Fibroblast of lung (primary cell): ENCODE measurements around the gene ULBP2. TPM values are rescaled to one million over a fixed set of nuclear protein-coding genes. Genes with fewer than 3 reads are reported as not detected.
A peak's percentile ranks its signal among the peaks of the same experiment; 100 is the strongest.
"Not testable (repeated sequence)": the region's sequence is repeated elsewhere in the genome, so short reads cannot be mapped to it uniquely, and the experiment has no call there.

ENCODE experiments used
- DNase-seq, 2 donors: peaks; one replicate each; pipeline versions ENCODE4 v3.0.0 to v3.0.0-alpha.2; 2010; ENCODE audit warnings: low read depth in 2 of 2
- H2AFZ ChIP-seq: 2 replicates; pipeline ENCODE4 v1.5.1; 2012; ENCODE audit warnings: low read length, control low read depth, inconsistent platforms
- H3K27ac ChIP-seq: 2 replicates; pipeline ENCODE4 v1.5.1; 2011; ENCODE audit warnings: low read length, control low read depth; ENCODE audit not compliant: insufficient read depth
- H3K27me3 ChIP-seq: 2 replicates; pipeline ENCODE4 v1.5.1; 2011; ENCODE audit warnings: mild to moderate bottlenecking, low read length; ENCODE audit not compliant: control insufficient read depth, insufficient read depth
- H3K36me3 ChIP-seq: 2 replicates; pipeline ENCODE4 v1.5.1; 2011; ENCODE audit warnings: low read length; ENCODE audit not compliant: control insufficient read depth, insufficient read depth
- H3K4me1 ChIP-seq: 2 replicates; pipeline ENCODE4 v1.5.1; 2011; ENCODE audit warnings: low read length; ENCODE audit not compliant: control insufficient read depth, insufficient read depth; ENCODE audit errors: extremely low read depth
- H3K4me2 ChIP-seq: 2 replicates; pipeline ENCODE4 v1.5.1; 2011; ENCODE audit warnings: low read length, control low read depth; ENCODE audit not compliant: insufficient read depth; ENCODE audit errors: extremely low read depth
- H3K4me3 ChIP-seq, 4 experiments: fragments of 200-600 bp in 1 of 4; sonication (generic) in 1 of 4; replicated peaks in 1 of 4; 2 replicates each; pipeline ENCODE4 v1.5.1; 2011 to 2016; ENCODE audit warnings: low read length in 4 of 4, low read depth in 3 of 4, mild to moderate bottlenecking in 3 of 4, control low read depth in 2 of 4, inconsistent platforms in 1 of 4, mixed read lengths in 1 of 4; ENCODE audit not compliant: insufficient read depth in 1 of 4; ENCODE audit errors: control extremely low read depth in 1 of 4
- H3K79me2 ChIP-seq: 2 replicates; pipeline ENCODE4 v1.5.1; 2012; ENCODE audit warnings: mild to moderate bottlenecking, low read length, inconsistent platforms; ENCODE audit not compliant: control insufficient read depth, insufficient read depth
- H3K9ac ChIP-seq: 2 replicates; pipeline ENCODE4 v1.5.1; 2011; ENCODE audit warnings: mild to moderate bottlenecking, low read length, control low read depth; ENCODE audit not compliant: insufficient read depth
- H3K9me3 ChIP-seq: 2 replicates; pipeline ENCODE4 v1.5.1; 2012; ENCODE audit warnings: low read depth, low read length; ENCODE audit not compliant: control insufficient read depth, insufficient read depth
- H4K20me1 ChIP-seq: 2 replicates; pipeline ENCODE4 v1.5.1; 2011; ENCODE audit warnings: low read length; ENCODE audit not compliant: control insufficient read depth, insufficient read depth; ENCODE audit errors: extremely low read depth
- EZH2 ChIP-seq: IDR thresholded peaks from 2 replicates; pipeline ENCODE4 v1.5.1; 2012; ENCODE audit warnings: low read length, control low read depth, mild to moderate bottlenecking; ENCODE audit errors: missing control alignments
- polyA plus RNA-seq, 2 donors: library from polyadenylated mRNA; depleted of rRNA in 1 of 2; stranded (reverse) in 1 of 2; unstranded in 1 of 2; fragments of >200 nt; gene quantifications; 2 replicates each; pipeline ENCODE4 v1.2.1, GENCODE V29; 2011 to 2012; ENCODE audit warnings: missing spikeins in 1 of 2
- total RNA-seq: library from RNA; depleted of rRNA; stranded (reverse); fragments of >200 nt; gene quantifications from 2 replicates; pipeline ENCODE4 v1.2.1, GENCODE V29; 2014
- TF ChIP-seq, protein P1 (sequence below), 2 donors: IDR thresholded peaks in 1 of 2; conservative IDR thresholded peaks in 1 of 2; 1 replicate in 1 of 2; 2 replicates in 1 of 2; pipeline ENCODE4 v1.5.1; 2011 to 2012; ENCODE audit warnings: low read length in 2 of 2, control low read depth in 1 of 2, inconsistent platforms in 1 of 2, low read depth in 1 of 2, mild to moderate bottlenecking in 1 of 2

The ULBP2 gene
- total and polyA plus RNA-seq, 2 donors (not counting 1 experiment from before 2014, with no cell fraction given) = 1.8 to 6.9 TPM

DNA sequence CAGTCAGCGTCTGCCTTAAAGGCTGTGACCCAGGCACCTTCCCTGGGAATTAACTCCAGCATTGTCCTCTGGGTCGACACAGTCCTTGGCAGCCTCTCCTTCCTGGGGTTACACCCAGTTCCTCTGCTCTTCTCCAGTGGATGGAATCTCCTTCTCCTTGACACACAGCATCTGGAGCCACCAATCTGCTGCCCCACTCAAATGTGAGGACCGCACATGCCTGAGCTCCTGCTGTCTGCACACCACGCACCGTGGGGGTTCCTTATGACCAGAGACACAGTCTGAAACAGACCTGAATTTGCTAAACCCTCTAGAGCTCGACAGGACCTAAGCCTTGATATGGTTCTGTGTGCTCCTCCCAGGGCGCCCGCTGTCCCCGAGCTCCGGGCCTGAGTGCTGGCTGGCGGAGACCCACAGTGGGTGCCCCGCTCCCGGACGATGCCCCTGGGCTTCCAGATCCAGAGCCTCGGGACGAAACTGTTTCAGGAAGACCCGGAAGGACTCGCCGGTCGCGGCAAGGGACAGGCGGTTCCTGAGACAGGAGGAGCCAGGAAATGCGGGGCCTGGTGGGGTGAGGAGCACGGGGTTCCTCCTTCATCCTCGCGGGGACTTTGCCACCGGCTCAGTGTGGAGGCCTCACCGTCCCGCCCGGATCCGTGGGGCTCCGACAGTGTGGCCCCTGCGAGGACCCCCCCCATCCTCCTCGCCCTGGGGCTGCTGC, 16.4 kb upstream of the ULBP2 start:
- H3K4me3 ChIP-seq = peak overlapping the region; percentile 40 to 61 (median 46)
- H3K9ac ChIP-seq = peak overlapping the region; percentile 58
- no peaks in the 10 kb centered on the region for H3K36me3 ChIP-seq
- TF ChIP-seq EZH2 = no peak
- TF ChIP-seq, protein P1, sequence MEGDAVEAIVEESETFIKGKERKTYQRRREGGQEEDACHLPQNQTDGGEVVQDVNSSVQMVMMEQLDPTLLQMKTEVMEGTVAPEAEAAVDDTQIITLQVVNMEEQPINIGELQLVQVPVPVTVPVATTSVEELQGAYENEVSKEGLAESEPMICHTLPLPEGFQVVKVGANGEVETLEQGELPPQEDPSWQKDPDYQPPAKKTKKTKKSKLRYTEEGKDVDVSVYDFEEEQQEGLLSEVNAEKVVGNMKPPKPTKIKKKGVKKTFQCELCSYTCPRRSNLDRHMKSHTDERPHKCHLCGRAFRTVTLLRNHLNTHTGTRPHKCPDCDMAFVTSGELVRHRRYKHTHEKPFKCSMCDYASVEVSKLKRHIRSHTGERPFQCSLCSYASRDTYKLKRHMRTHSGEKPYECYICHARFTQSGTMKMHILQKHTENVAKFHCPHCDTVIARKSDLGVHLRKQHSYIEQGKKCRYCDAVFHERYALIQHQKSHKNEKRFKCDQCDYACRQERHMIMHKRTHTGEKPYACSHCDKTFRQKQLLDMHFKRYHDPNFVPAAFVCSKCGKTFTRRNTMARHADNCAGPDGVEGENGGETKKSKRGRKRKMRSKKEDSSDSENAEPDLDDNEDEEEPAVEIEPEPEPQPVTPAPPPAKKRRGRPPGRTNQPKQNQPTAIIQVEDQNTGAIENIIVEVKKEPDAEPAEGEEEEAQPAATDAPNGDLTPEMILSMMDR (conservative IDR thresholded peaks at IDR 0.05 in 1 of 2, IDR thresholded peaks at IDR 0.05 in 1 of 2; ENCODE audit: low read depth in 1 of 2, low read length in 2 of 2) = no peak
- peak overlapping the region; percentile 91 for H2AFZ ChIP-seq
- peaks cover 6% of the 10 kb centered on the region for H3K4me1 ChIP-seq
- DNase-seq = peak in 1 of 2 donors; percentile 9
- no peaks in the 10 kb centered on the region for H3K9me3 ChIP-seq
- H4K20me1 ChIP-seq = no peaks in the 10 kb centered on the region
- peak overlapping the region; percentile 77 for H3K4me2 ChIP-seq
- no peaks in the 10 kb centered on the region for H3K79me2 ChIP-seq
- H3K27me3 ChIP-seq = peaks cover 9% of the 10 kb centered on the region
- H3K27ac ChIP-seq = no peak overlapping the region

DNA sequence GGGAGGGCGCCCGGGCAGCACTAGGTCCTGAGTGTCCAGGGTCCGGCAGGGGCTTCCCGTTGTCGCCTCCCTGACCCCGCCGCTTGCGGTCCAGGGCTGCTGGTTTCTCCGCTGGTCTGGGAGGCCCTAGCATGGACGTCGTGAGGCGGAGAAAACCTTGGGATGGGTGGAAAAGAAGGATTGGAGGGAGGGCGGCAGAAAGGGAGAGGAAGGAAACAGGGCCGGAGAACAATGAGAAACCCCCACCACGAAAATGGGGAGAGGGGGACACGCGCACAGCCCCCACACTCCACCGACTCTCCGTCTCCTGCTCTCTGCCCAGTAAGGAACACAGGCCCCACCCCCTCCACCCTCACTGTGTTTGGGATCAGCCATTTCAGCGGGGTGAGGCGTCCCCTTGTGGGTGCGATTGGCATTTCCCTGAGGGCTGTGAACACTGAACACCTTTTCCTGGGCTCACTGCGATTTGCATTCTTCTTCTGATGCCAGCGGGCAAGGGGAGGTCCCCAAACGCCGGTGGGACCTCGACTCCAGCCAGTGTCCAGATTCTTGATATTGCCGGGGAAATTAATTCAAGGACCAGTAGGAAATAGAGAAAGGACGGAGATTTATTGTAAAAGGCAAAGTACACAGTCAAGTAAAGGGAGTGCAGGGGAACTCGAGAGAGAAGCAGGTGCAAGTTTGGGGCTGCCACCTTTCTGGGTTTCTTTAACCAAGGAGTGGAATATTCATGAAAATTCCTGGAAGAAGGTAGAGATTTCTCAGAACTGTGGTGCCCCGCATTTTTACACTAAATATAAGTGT, 15.6 kb upstream of the ULBP2 start:
- DNase-seq = peak; percentile 62 to 74
- Histone ChIP-seq H3K79me2 (no peaks in the 10 kb centered on the region), H4K20me1 (no peaks in the 10 kb centered on the region), H3K36me3 (no peaks in the 10 kb centered on the region), H3K27me3 (peaks cover 10% of the 10 kb centered on the region), H3K9ac (peak overlapping the region; percentile 58), H3K9me3 (no peaks in the 10 kb centered on the region), H2AFZ (peak overlapping the region; percentile 91), H3K4me3 (peak overlapping the region; percentile 40 to 61 (median 46)), H3K4me1 (peaks cover 6% of the 10 kb centered on the region), H3K4me2 (peak overlapping the region; percentile 77), H3K27ac (peak overlapping the region; percentile 23)
- TF ChIP-seq, protein P1 (conservative IDR thresholded peaks at IDR 0.05 in 1 of 2, IDR thresholded peaks at IDR 0.05 in 1 of 2; ENCODE audit: low read depth in 1 of 2, low read length in 2 of 2) = peak; percentile 91 to 97
- TF ChIP-seq EZH2 = no peak

DNA sequence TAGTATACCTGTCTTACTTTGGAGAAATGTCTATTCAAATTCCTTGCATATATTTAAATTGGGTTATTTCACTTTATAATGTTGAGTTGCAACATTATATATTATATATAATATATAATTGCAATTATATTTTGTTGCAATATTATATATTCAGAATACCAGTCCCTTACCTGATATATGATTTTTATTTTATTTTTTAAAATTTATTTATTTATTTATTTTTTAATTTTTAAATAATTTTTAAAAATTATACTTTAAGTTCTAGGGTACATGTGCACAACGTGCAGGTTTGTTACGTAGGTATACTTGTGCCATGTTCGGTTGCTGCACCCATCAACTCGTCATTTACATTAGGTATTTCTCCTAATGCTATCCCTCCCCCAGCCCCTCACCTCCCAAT, 14.8 kb upstream of the ULBP2 start:
- not testable (repeated sequence) for H3K4me1 ChIP-seq, DNase-seq, H3K4me2 ChIP-seq, H3K36me3 ChIP-seq, H3K27ac ChIP-seq, H3K79me2 ChIP-seq, H2AFZ ChIP-seq, H3K9ac ChIP-seq, H3K9me3 ChIP-seq, H4K20me1 ChIP-seq, H3K4me3 ChIP-seq
- H3K27me3 ChIP-seq = peaks cover 12% of the 10 kb centered on the region
